Measurements from ENCODE around the gene BPI.
"Not testable (repeated sequence)": the region's sequence is repeated elsewhere in the genome, so short reads cannot be mapped to it uniquely, and the experiment has no call there.

BPI gene

GRCh38 chr20:38303908-38304379 is at the start of gene BPI:
Gene BPI, plus strand, starts transcription at chr20:38304156. Its CDS starts 68 bp downstream, at chr20:38304224.
- FAIRE-seq, result no peak

- not testable (repeated sequence) for FAIRE-seq
Measured at GRCh38 chr20:38254621-38255020, 49.3 kb upstream of the BPI start.

GRCh38 chr20:38255393-38255792 is 48.6 kb upstream of the BPI start:
- FAIRE-seq, result no peak

GRCh38 chr20:38256021-38256420 is 47.9 kb upstream of the BPI start:
- FAIRE-seq, result no peak

GRCh38 chr20:38256966-38257365 is 47.0 kb upstream of the BPI start:
- FAIRE-seq, result no peak

- FAIRE-seq, result no peak
Measured at GRCh38 chr20:38258545-38259215, 45.3 kb upstream of the BPI start.

- FAIRE-seq, result no peak
Measured at GRCh38 chr20:38260025-38260377, 44.0 kb upstream of the BPI start.

- FAIRE-seq, result no peak
Measured at GRCh38 chr20:38260378-38261053, 43.4 kb upstream of the BPI start, which contains the start of gene KIAA1755. Gene KIAA1755, minus strand, starts transcription at chr20:38260735. Its CDS starts 235 bp downstream, at chr20:38260500.

- no peak for FAIRE-seq
Measured at GRCh38 chr20:38261054-38261390, 42.9 kb upstream of the BPI start.

- no peak for FAIRE-seq
Measured at GRCh38 chr20:38262931-38263330, 41.0 kb upstream of the BPI start.

GRCh38 chr20:38266426-38266825 is 37.5 kb upstream of the BPI start:
- FAIRE-seq, result no peak

GRCh38 chr20:38267296-38267695 is 36.7 kb upstream of the BPI start:
- FAIRE-seq, result no peak

GRCh38 chr20:38267901-38268514 is 35.9 kb upstream of the BPI start:
- no peak for FAIRE-seq

- FAIRE-seq, result no peak
Measured at GRCh38 chr20:38269040-38269439, 34.9 kb upstream of the BPI start.

- FAIRE-seq, result no peak
Measured at GRCh38 chr20:38269715-38270114, 34.2 kb upstream of the BPI start.

GRCh38 chr20:38270869-38271605 is 32.9 kb upstream of the BPI start:
- no peak for FAIRE-seq

- no peak for FAIRE-seq
Measured at GRCh38 chr20:38271608-38272120, 32.3 kb upstream of the BPI start.

GRCh38 chr20:38272398-38272797 is 31.6 kb upstream of the BPI start:
- no peak for FAIRE-seq

- no peak for FAIRE-seq
Measured at GRCh38 chr20:38272961-38273360, 31.0 kb upstream of the BPI start.

GRCh38 chr20:38275815-38276550 is 28.0 kb upstream of the BPI start:
- no peak for FAIRE-seq

GRCh38 chr20:38277285-38277684 is 26.7 kb upstream of the BPI start:
- no peak for FAIRE-seq

GRCh38 chr20:38277691-38278090 is 26.3 kb upstream of the BPI start:
- no peak for FAIRE-seq

GRCh38 chr20:38278131-38278530 is 25.8 kb upstream of the BPI start:
- no peak for FAIRE-seq
